NCI-H1092 (cell line): ENCODE data around the gene CSH1.
"Not testable (repeated sequence)": the region's sequence is repeated elsewhere in the genome, so short reads cannot be mapped to it uniquely, and the experiment has no call there.

ENCODE experiments used
- DNase-seq: peaks from one replicate; lab custom pipeline; 2025; lab: John Stamatoyannopoulos, UW

The CSH1 gene

GRCh38 chr17:63904796-63905195 lies 8.4 kb upstream of the CSH1 start:
- DNase-seq: not testable (repeated sequence)

GRCh38 chr17:63903787-63904201 lies 7.4 kb upstream of the CSH1 start:
- DNase-seq: not testable (repeated sequence)

DNA sequence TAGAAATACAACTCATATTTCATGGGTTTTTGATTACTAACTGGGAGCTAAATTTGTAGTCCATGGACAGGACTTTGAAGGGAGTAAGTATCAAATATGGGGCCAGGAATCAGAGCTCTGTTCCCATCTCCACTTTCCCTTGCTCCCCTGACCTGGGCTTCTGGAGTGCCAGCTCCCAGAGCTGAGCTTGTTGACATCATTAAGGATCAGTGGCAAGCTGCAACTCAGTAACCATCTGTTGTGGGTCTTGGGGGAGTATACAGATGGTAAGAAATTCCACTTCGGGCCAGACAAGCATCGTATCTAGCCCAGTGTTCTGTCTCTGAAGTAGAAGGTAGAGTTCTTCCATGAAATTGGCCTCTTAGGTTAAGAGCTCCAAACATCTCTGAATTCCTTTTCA lies 5.6 kb upstream of the CSH1 start:
- DNase-seq: not testable (repeated sequence)

- DNase-seq: not testable (repeated sequence)
These were observed 2.8 kb upstream of the CSH1 start for GRCh38 chr17:63898899-63899798.

DNA sequence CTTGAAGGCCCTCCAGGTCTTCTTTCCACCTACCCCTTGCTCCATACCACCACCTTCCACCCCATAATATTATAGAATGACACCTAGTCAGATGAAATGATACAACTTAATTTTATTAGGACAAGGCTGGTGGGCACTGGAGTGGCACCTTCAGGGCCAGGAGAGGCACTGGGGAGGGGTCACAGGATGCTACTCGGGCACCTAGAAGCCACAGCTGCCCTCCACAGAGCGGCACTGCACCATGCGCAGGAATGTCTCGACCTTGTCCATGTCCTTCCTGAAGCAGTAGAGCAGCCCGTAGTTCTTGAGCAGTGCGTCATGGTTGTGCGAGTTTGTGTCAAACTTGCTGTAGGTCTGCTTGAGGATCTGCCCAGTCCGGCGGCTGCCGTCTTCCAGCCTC lies 1.6 kb downstream of the CSH1 start:
- not testable (repeated sequence) for DNase-seq

GRCh38 chr17:63894021-63894420 lies 2.4 kb downstream of the CSH1 start:
- DNase-seq: not testable (repeated sequence)

GRCh38 chr17:63892316-63893037 lies 3.9 kb downstream of the CSH1 start:
- DNase-seq: not testable (repeated sequence)

- peak; percentile 4 for DNase-seq
These were observed 7.1 kb downstream of the CSH1 start for GRCh38 chr17:63889026-63889848.

GRCh38 chr17:63885119-63885518 lies 11.3 kb downstream of the CSH1 start:
- DNase-seq: not testable (repeated sequence)

DNA sequence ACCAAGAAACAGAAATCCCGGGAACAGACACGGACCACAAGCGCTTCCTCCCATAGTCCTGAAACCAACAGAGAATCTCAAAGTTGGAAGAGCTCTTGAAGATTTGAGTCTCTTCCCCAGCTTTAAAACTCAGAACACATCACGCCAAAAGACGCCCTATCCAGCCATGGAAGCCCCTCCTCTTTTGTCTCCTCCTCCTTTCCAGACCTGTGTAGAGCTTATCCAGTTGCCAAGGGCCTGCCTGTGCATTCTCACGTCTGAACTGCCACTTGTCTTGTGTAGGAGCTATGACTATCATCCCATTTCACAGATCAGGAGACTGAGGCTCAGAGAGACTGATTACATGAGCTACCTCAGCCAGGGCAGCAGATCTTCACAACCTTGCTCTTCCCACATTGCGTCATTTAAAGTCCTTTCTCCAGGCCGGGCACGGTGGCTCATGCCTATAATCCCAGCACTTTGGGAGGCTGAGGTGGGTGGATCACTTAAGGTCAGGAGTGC lies 13.7 kb downstream of the CSH1 start:
- not testable (repeated sequence) for DNase-seq

DNA sequence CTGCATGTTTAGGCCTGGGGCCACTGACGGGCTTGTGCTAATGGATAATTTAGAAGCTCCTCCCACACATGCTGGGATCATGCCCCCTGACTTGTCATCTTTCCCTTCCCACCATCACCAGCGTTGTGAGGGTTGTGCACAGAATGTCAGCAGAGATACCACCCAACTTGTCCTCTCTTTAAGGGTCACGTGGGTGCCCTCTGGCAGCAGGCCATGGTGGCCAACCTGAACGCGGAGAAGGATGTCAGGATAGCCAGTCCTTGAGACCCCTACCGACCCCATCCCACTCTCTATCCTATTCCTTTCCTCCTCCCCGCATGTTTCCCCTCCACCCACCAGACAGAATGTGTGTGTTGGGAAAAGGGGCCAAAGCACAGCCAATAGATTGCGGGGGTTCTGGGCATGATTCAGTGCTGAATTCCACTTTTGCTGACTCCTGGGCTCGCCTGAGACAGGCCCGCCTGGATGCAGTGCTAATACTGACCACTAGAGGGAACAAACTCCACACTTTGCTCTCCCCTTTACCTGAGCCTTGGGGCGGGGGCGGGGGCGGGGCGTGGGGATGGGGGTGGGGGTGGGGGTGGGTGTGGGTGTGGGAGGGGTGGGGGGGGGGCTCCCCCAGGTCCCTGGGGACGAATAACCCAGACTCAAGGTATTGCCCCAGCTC lies 14.3 kb downstream of the CSH1 start, which contains the start of gene GH2:
Gene GH2 (minus strand): TSS at position 10 of the 667 bp plus-strand sequence. CDS start 143 bp downstream, outside the sequence.
- no peak for DNase-seq

GRCh38 chr17:63881337-63881736 lies 15.0 kb downstream of the CSH1 start:
- not testable (repeated sequence) for DNase-seq

DNA sequence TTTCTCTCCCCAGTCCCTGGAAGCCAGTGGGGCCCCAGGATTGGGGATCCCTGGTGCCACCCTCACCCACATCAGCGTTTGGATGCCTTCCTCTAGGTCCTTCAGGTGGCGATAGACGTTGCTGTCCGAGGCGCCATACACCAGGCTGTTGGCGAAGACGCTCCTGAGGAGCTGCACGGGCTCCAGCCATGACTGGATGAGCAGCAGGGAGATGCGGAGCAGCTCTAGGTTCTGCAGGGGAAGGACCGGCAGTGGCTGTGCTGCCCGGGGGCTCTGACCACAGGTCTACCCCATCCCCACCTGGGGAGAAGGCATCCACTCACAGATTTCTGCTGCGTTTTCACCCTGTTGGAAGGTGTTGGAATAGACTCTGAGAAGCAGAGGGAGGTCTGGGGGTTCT lies 15.7 kb downstream of the CSH1 start:
- no peak for DNase-seq

DNA sequence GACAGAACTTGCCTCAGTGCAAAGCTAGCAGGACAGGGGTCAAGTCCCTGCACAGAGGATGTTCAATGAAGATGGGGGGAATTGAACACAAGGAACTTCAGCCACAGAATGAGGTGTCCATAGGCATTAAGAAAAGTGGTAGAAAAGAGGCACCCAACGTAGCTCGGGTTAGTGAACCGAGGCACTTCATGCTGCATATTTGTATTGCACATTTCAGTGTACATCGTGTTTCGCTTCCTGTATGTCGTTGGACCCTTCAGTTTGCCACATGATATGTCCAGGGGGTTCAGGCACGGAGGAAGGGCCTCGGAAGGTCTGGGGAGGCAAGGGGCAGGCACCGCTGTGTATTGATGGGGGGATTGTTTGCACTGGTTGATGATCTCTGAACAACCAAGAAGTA lies 18.0 kb downstream of the CSH1 start:
- DNase-seq: not testable (repeated sequence)

GRCh38 chr17:63874693-63875092 lies 21.7 kb downstream of the CSH1 start:
- not testable (repeated sequence) for DNase-seq

DNA sequence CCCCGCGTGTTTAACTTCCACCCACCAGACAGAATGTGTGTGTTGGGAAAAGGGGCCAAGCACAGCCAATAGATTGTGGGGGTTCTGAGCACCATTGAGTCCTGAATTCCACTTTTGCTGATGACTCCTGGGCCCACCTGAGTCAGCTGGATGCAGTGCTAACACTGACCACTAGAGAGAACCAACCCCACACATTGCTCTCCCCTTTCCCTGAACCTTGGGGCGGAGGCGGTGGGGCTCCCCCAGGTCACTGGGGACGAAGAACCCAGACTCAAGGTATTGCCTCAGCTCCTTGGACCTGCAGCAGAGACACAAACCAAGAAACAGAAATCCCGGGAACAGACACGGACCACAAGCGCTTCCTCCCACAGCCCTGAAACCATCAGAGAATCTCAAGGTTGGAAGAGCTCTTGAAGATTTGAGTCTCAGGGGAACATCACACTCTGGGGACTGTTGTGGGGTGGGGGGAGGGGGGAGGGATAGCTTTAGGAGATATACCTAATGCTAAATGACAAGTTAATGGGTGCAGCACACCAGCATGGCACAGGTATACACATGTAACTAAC lies 22.2 kb downstream of the CSH1 start:
- DNase-seq: not testable (repeated sequence)

DNA sequence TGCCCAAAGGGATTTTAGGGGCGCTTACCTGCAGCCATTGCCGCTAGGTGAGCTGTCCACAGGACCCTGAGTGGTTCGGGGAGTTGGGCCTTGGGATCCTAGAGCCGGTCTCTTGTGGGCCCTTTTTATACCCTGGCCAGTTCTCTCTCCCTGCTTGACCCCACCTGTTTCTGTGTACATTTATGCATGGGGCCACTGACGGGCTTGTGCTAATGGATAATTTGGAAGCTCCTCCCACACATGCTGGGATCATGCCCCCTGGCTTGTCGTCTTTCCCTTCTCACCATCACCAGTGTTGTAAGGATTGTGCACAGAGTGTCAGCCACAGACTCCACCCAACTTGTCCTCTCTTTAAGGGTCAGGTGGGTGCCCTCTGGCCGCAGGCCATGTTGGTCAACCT lies 22.8 kb downstream of the CSH1 start, which contains the start of gene CSH2:
Gene CSH2 (minus strand): TSS at position 101 of the 400 bp plus-strand sequence. CDS start 63 bp downstream, at position 38.
- DNase-seq: not testable (repeated sequence)

DNA sequence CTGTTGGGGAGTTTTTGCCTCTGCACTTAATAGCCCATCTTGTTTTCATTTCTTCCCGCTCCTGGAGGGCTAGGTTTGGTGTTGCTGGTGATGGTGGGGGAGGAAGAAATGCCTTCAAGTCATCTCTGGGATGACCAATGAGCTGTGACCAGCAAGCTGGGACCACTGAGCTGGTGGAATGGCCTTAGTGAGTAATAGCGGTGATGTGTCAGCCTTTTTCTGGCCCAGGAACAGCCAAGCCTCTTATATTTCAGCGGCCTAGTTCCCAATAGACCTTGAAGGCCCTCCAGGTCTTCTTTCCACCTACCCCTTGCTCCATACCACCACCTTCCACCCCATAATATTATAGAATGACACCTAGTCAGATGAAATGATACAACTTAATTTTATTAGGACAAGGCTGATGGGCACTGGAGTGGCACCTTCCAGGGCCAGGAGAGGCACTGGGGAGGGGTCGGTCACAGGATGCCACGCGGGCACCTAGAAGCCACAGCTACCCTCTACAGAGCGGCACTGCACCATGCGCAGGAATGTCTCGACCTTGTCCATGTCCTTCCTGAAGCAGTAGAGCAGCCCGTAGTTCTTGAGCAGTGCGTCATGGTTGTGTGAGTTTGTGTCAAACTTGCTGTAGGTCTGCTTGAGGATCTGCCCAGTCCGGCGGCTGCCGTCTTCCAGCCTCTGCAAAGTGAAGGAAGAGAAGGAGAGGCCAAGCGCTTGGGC lies 24.6 kb downstream of the CSH1 start:
- DNase-seq: not testable (repeated sequence)

- not testable (repeated sequence) for DNase-seq
These were observed 26.1 kb downstream of the CSH1 start for GRCh38 chr17:63870292-63870665.
